GM21526 (cell line): Measurements from ENCODE around the gene GRM5.
"Not testable (repeated sequence)": the region's sequence is repeated elsewhere in the genome, so short reads cannot be mapped to it uniquely, and the experiment has no call there.

Experiments used
- ATAC-seq: cut with Tn5 transposase; IDR thresholded peaks from one replicate; pipeline ENCODE4 v1.9.1; 2021; ENCODE audit warnings: moderate library complexity; ENCODE audit not compliant: unreplicated experiment, low FRiP score

GRM5 gene

GRCh38 chr11:88843766-88844426 lies 221.9 kb downstream of the GRM5 start:
- ATAC-seq, result not testable (repeated sequence)

GRCh38 chr11:88838139-88838538 lies 227.6 kb downstream of the GRM5 start:
- not testable (repeated sequence) for ATAC-seq

GRCh38 chr11:88835709-88836108 lies 230.1 kb downstream of the GRM5 start:
- ATAC-seq, result not testable (repeated sequence)

GRCh38 chr11:88831303-88831890 lies 234.4 kb downstream of the GRM5 start:
- ATAC-seq, result no peak

- ATAC-seq, result no peak
Observed at GRCh38 chr11:88827018-88827676, 238.6 kb downstream of the GRM5 start.

GRCh38 chr11:88819616-88820015 lies 246.2 kb downstream of the GRM5 start:
- ATAC-seq, result no peak

GRCh38 chr11:88818978-88819377 lies 246.8 kb downstream of the GRM5 start:
- no peak for ATAC-seq

GRCh38 chr11:88815505-88815904 lies 250.3 kb downstream of the GRM5 start:
- no peak for ATAC-seq

GRCh38 chr11:88814076-88814475 lies 251.7 kb downstream of the GRM5 start:
- ATAC-seq, result no peak

GRCh38 chr11:88813233-88813915 lies 252.4 kb downstream of the GRM5 start:
- ATAC-seq, result peak; percentile 96

- ATAC-seq, result no peak
Observed at GRCh38 chr11:88810420-88811097, 255.2 kb downstream of the GRM5 start.

GRCh38 chr11:88809126-88809525 lies 256.7 kb downstream of the GRM5 start:
- no peak for ATAC-seq

GRCh38 chr11:88807349-88807748 lies 258.4 kb downstream of the GRM5 start:
- ATAC-seq, result no peak

GRCh38 chr11:88806410-88806809 lies 259.4 kb downstream of the GRM5 start:
- ATAC-seq, result no peak

- no peak for ATAC-seq
Observed at GRCh38 chr11:88801484-88802123, 264.2 kb downstream of the GRM5 start.

GRCh38 chr11:88799771-88800500 lies 265.8 kb downstream of the GRM5 start:
- ATAC-seq, result no peak

- ATAC-seq, result no peak
Observed at GRCh38 chr11:88790182-88790581, 275.6 kb downstream of the GRM5 start.

- ATAC-seq, result no peak
Observed at GRCh38 chr11:88779577-88779976, 286.2 kb downstream of the GRM5 start.

- no peak for ATAC-seq
Observed at GRCh38 chr11:88770475-88771079, 295.2 kb downstream of the GRM5 start.
